ENCODE data around the gene INHBB.

INHBB gene

GRCh38 chr2:120376679-120377640, 31.0 kb downstream of the INHBB start:
- Histone ChIP-seq H3K27me3 (ENCODE audit: control insufficient read depth, insufficient read depth, low read length) (peaks cover 14% of the 10 kb centered on the region), H3K4me3 (ENCODE audit: low read depth, low read length) (no peak overlapping the region), H3K4me1 (ENCODE audit: control insufficient read depth, insufficient read depth, low read length) (peaks cover 21% of the 10 kb centered on the region), H3K9me3 (ENCODE audit: control insufficient read depth, insufficient read depth, low read length) (no peaks in the 10 kb centered on the region), H3K36me3 (ENCODE audit: control insufficient read depth, insufficient read depth, low read length) (no peaks in the 10 kb centered on the region), H3K9ac (ENCODE audit: low read depth, low read length) (no peak overlapping the region)

GRCh38 chr2:120378605-120379004, 32.7 kb downstream of the INHBB start:
- Histone ChIP-seq H3K9ac (ENCODE audit: low read depth, low read length) (no peak overlapping the region), H3K9me3 (ENCODE audit: control insufficient read depth, insufficient read depth, low read length) (no peaks in the 10 kb centered on the region), H3K4me3 (ENCODE audit: low read depth, low read length) (no peak overlapping the region), H3K4me1 (ENCODE audit: control insufficient read depth, insufficient read depth, low read length) (peaks cover 8% of the 10 kb centered on the region), H3K36me3 (ENCODE audit: control insufficient read depth, insufficient read depth, low read length) (no peaks in the 10 kb centered on the region), H3K27me3 (ENCODE audit: control insufficient read depth, insufficient read depth, low read length) (peaks cover 14% of the 10 kb centered on the region)

GRCh38 chr2:120379916-120380893, 34.3 kb downstream of the INHBB start:
- Histone ChIP-seq H3K36me3 (ENCODE audit: control insufficient read depth, insufficient read depth, low read length) (no peaks in the 10 kb centered on the region), H3K27me3 (ENCODE audit: control insufficient read depth, insufficient read depth, low read length) (peaks cover 10% of the 10 kb centered on the region), H3K4me3 (ENCODE audit: low read depth, low read length) (no peak overlapping the region), H3K9ac (ENCODE audit: low read depth, low read length) (no peak overlapping the region), H3K9me3 (ENCODE audit: control insufficient read depth, insufficient read depth, low read length) (no peaks in the 10 kb centered on the region), H3K4me1 (ENCODE audit: control insufficient read depth, insufficient read depth, low read length) (peaks cover 6% of the 10 kb centered on the region)

- Histone ChIP-seq H3K9me3 (ENCODE audit: control insufficient read depth, insufficient read depth, low read length) (no peaks in the 10 kb centered on the region), H3K27me3 (ENCODE audit: control insufficient read depth, insufficient read depth, low read length) (peaks cover 7% of the 10 kb centered on the region), H3K9ac (ENCODE audit: low read depth, low read length) (no peak overlapping the region), H3K36me3 (ENCODE audit: control insufficient read depth, insufficient read depth, low read length) (no peaks in the 10 kb centered on the region), H3K4me3 (ENCODE audit: low read depth, low read length) (no peak overlapping the region), H3K4me1 (ENCODE audit: control insufficient read depth, insufficient read depth, low read length) (peaks cover 6% of the 10 kb centered on the region)
These were observed 35.3 kb downstream of the INHBB start for GRCh38 chr2:120381192-120381591.

GRCh38 chr2:120381661-120382060, 35.7 kb downstream of the INHBB start:
- Histone ChIP-seq H3K27me3 (ENCODE audit: control insufficient read depth, insufficient read depth, low read length) (peaks cover 7% of the 10 kb centered on the region), H3K4me3 (ENCODE audit: low read depth, low read length) (no peak overlapping the region)

GRCh38 chr2:120382541-120383144, 36.7 kb downstream of the INHBB start:
- Histone ChIP-seq H3K9ac (ENCODE audit: low read depth, low read length) (no peak overlapping the region), H3K4me3 (ENCODE audit: low read depth, low read length) (no peak overlapping the region), H3K9me3 (ENCODE audit: control insufficient read depth, insufficient read depth, low read length) (no peaks in the 10 kb centered on the region), H3K4me1 (ENCODE audit: control insufficient read depth, insufficient read depth, low read length) (peaks cover 6% of the 10 kb centered on the region), H3K36me3 (ENCODE audit: control insufficient read depth, insufficient read depth, low read length) (no peaks in the 10 kb centered on the region), H3K27me3 (ENCODE audit: control insufficient read depth, insufficient read depth, low read length) (peaks cover 5% of the 10 kb centered on the region)

More at GRCh38 chr2:120381661-120382060, 35.7 kb downstream of the INHBB start:
- Histone ChIP-seq H3K36me3 (ENCODE audit: control insufficient read depth, insufficient read depth, low read length) (no peaks in the 10 kb centered on the region), H3K4me1 (ENCODE audit: control insufficient read depth, insufficient read depth, low read length) (peaks cover 6% of the 10 kb centered on the region), H3K9ac (ENCODE audit: low read depth, low read length) (no peak overlapping the region), H3K9me3 (ENCODE audit: control insufficient read depth, insufficient read depth, low read length) (no peaks in the 10 kb centered on the region)

- Histone ChIP-seq H3K4me3 (ENCODE audit: low read depth, low read length) (no peak overlapping the region), H3K27me3 (ENCODE audit: control insufficient read depth, insufficient read depth, low read length) (peaks cover 3% of the 10 kb centered on the region), H3K9ac (ENCODE audit: low read depth, low read length) (no peak overlapping the region), H3K4me1 (ENCODE audit: control insufficient read depth, insufficient read depth, low read length) (peaks cover 6% of the 10 kb centered on the region), H3K9me3 (ENCODE audit: control insufficient read depth, insufficient read depth, low read length) (no peaks in the 10 kb centered on the region), H3K36me3 (ENCODE audit: control insufficient read depth, insufficient read depth, low read length) (no peaks in the 10 kb centered on the region)
These were observed 37.3 kb downstream of the INHBB start for GRCh38 chr2:120383191-120383590.

GRCh38 chr2:120383631-120384340, 37.9 kb downstream of the INHBB start:
- no peaks in the 10 kb centered on the region for H3K36me3 ChIP-seq (ENCODE audit: control insufficient read depth, insufficient read depth, low read length)
- peaks cover 2% of the 10 kb centered on the region for H3K27me3 ChIP-seq (ENCODE audit: control insufficient read depth, insufficient read depth, low read length)
- H3K4me1 ChIP-seq (ENCODE audit: control insufficient read depth, insufficient read depth, low read length): peaks cover 6% of the 10 kb centered on the region
- H3K9me3 ChIP-seq (ENCODE audit: control insufficient read depth, insufficient read depth, low read length): no peaks in the 10 kb centered on the region
- H3K4me3 ChIP-seq (ENCODE audit: low read depth, low read length): no peak overlapping the region
- H3K9ac ChIP-seq (ENCODE audit: low read depth, low read length): no peak overlapping the region

GRCh38 chr2:120384486-120385354, 38.8 kb downstream of the INHBB start:
- H3K9ac ChIP-seq (ENCODE audit: low read depth, low read length): no peak overlapping the region
- H3K36me3 ChIP-seq (ENCODE audit: control insufficient read depth, insufficient read depth, low read length): no peaks in the 10 kb centered on the region
- H3K9me3 ChIP-seq (ENCODE audit: control insufficient read depth, insufficient read depth, low read length): no peaks in the 10 kb centered on the region
- peaks cover 2% of the 10 kb centered on the region for H3K27me3 ChIP-seq (ENCODE audit: control insufficient read depth, insufficient read depth, low read length)
- peaks cover 6% of the 10 kb centered on the region for H3K4me1 ChIP-seq (ENCODE audit: control insufficient read depth, insufficient read depth, low read length)
- H3K4me3 ChIP-seq (ENCODE audit: low read depth, low read length): no peak overlapping the region

GRCh38 chr2:120385355-120386127, 39.6 kb downstream of the INHBB start:
- H3K4me1 ChIP-seq (ENCODE audit: control insufficient read depth, insufficient read depth, low read length): peaks cover 6% of the 10 kb centered on the region

More at GRCh38 chr2:120385355-120386127, 39.6 kb downstream of the INHBB start:
- Histone ChIP-seq H3K36me3 (ENCODE audit: control insufficient read depth, insufficient read depth, low read length) (no peaks in the 10 kb centered on the region), H3K9me3 (ENCODE audit: control insufficient read depth, insufficient read depth, low read length) (no peaks in the 10 kb centered on the region), H3K4me3 (ENCODE audit: low read depth, low read length) (no peak overlapping the region), H3K9ac (ENCODE audit: low read depth, low read length) (no peak overlapping the region), H3K27me3 (ENCODE audit: control insufficient read depth, insufficient read depth, low read length) (peaks cover 2% of the 10 kb centered on the region)
